ENCODE data around the gene SUGCT.

Gene SUGCT

GRCh38 chr7:40753455-40753854, 618.6 kb downstream of the SUGCT start:
- DNase-seq = no peak

- DNase-seq = no peak
Measured at GRCh38 chr7:40755438-40755837, 620.6 kb downstream of the SUGCT start.

GRCh38 chr7:40757109-40757508, 622.3 kb downstream of the SUGCT start:
- DNase-seq = no peak

- DNase-seq = no peak
Measured at GRCh38 chr7:40758590-40758989, 623.8 kb downstream of the SUGCT start.

GRCh38 chr7:40760293-40760964, 625.6 kb downstream of the SUGCT start:
- no peak for DNase-seq

GRCh38 chr7:40760987-40761386, 626.2 kb downstream of the SUGCT start:
- DNase-seq = no peak

GRCh38 chr7:40761762-40762560, 627.2 kb downstream of the SUGCT start:
- no peak for DNase-seq

GRCh38 chr7:40763319-40764287, 628.8 kb downstream of the SUGCT start:
- no peak for DNase-seq

- no peak for DNase-seq
Measured at GRCh38 chr7:40765639-40766038, 630.8 kb downstream of the SUGCT start.

- no peak for DNase-seq
Measured at GRCh38 chr7:40772096-40772495, 637.3 kb downstream of the SUGCT start.

- no peak for DNase-seq
Measured at GRCh38 chr7:40773656-40774055, 638.9 kb downstream of the SUGCT start.

GRCh38 chr7:40775877-40776276, 641.1 kb downstream of the SUGCT start:
- no peak for DNase-seq

GRCh38 chr7:40777730-40778312, 643.0 kb downstream of the SUGCT start:
- no peak for DNase-seq

- DNase-seq = no peak
Measured at GRCh38 chr7:40780460-40780859, 645.7 kb downstream of the SUGCT start.

GRCh38 chr7:40782836-40783235, 648.0 kb downstream of the SUGCT start:
- no peak for DNase-seq

- no peak for DNase-seq
Measured at GRCh38 chr7:40784176-40784575, 649.4 kb downstream of the SUGCT start.

- DNase-seq = no peak
Measured at GRCh38 chr7:40786909-40787308, 652.1 kb downstream of the SUGCT start.

GRCh38 chr7:40793132-40793531, 658.3 kb downstream of the SUGCT start:
- no peak for DNase-seq

GRCh38 chr7:40795607-40796006, 660.8 kb downstream of the SUGCT start:
- DNase-seq = no peak

- DNase-seq = no peak
Measured at GRCh38 chr7:40796723-40797122, 661.9 kb downstream of the SUGCT start.

GRCh38 chr7:40798613-40799012, 663.8 kb downstream of the SUGCT start:
- no peak for DNase-seq

- no peak for DNase-seq
Measured at GRCh38 chr7:40799493-40800403, 664.9 kb downstream of the SUGCT start.

Data from NCI-H1930 (cell line).